Measurements from ENCODE around the gene ATP6V1B1.

The ATP6V1B1 gene

DNA sequence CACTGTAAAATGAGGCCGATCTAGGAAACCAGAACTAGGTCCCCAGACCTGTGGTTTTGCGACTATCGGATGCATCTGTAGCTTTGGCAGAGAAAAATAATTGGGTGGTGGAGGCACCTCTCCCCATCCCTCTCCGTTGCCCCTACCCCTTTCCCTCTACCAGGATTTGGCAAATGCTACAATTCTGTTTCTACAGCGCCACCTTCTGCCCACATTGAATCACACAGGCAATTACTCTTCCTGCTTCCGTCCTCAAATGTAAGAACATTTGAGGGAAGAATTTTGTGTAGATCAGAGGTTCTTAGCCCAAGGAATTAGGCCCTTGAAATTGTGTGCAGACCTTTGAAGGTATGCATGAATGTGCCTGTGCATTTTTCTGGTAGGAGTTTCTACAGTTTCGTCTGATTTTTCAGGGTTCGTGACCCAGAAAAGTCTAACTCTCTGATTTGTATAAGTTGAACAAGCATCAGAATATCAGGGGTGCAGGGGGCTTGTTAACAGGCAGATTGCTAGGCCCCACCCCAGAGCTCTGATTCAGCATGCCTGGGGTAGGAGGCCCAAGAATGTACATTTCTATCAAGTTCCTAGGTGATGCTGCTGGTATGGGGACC, 11.2 kb downstream of the ATP6V1B1 start:
- DNase-seq (ENCODE audit: low read depth) = peak; percentile 71
- TF ChIP-seq, protein P1, sequence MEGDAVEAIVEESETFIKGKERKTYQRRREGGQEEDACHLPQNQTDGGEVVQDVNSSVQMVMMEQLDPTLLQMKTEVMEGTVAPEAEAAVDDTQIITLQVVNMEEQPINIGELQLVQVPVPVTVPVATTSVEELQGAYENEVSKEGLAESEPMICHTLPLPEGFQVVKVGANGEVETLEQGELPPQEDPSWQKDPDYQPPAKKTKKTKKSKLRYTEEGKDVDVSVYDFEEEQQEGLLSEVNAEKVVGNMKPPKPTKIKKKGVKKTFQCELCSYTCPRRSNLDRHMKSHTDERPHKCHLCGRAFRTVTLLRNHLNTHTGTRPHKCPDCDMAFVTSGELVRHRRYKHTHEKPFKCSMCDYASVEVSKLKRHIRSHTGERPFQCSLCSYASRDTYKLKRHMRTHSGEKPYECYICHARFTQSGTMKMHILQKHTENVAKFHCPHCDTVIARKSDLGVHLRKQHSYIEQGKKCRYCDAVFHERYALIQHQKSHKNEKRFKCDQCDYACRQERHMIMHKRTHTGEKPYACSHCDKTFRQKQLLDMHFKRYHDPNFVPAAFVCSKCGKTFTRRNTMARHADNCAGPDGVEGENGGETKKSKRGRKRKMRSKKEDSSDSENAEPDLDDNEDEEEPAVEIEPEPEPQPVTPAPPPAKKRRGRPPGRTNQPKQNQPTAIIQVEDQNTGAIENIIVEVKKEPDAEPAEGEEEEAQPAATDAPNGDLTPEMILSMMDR (IDR thresholded peaks at IDR 0.05; ENCODE audit: insufficient read depth, low read depth, low read length, missing control alignments) = peak; percentile 88
- no peak overlapping the region for H3K4me3 ChIP-seq (ENCODE audit: low read length)

DNA sequence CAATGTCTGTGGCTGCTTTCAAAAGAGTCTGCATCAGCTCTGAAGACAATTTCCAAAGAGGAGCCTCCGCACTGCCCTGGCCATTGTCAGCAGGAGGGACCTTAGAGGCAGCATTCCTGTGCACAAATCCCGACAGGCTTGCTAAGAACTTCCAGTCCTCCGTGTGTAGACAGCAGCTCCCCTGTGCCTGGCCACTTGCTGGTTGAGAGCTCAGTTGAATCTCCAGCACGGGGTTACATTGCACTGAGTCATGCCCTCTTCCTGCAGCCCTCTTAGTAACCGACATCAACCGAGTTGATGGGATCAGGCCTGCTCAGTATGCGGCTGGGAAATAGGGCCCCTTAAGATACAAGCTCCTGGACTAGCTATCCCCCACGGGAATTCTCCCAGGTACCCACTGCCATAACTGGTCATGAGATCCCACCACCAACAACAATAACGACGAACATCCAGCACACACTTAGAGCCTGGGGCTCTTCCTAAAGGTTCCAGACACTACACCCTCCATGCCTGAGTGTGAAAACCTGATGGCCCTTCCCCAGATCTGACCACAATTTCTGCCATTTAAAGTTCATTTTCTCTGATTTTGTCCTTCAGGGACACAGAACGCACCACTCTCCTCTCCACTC, 12.0 kb downstream of the ATP6V1B1 start:
- TF ChIP-seq, protein P1 (IDR thresholded peaks at IDR 0.05; ENCODE audit: insufficient read depth, low read depth, low read length, missing control alignments) = no peak
- peak; percentile 73 for DNase-seq (ENCODE audit: low read depth)
- H3K4me3 ChIP-seq (ENCODE audit: low read length) = no peak overlapping the region

DNA sequence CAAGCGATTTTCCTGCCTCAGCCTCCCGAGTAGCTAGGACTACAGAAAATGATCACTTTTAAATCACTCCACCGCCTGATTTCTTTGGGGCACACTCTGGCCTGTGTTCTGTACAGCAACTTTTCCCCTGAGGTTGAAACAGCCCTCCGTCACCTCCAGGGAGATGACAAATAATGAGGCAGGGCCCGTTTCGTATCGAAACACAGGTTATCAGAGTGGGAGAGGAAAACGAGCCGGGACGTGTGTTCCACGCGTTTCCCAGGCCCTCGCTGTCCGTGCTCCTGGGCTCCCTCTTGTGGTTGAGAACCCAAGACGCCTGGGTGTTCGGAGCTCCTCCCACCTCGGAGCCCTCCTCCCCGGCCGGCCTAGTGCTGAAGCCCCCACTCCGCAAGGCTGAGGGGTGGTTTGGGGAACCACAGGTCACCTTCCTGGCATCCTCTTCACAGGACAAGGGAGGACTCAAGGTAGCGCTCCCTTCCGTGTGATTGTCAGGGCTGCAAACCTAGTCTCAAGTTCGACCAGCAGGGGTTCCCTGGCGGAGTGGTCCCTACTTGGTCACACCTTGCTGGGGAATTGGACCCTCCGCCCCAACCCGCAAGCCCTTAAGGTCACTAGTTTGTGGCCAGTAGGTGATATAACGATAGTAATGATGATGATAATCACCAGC, 12.8 kb downstream of the ATP6V1B1 start:
- peak; percentile 78 for DNase-seq (ENCODE audit: low read depth)
- TF ChIP-seq, protein P1 (IDR thresholded peaks at IDR 0.05; ENCODE audit: insufficient read depth, low read depth, low read length, missing control alignments) = peak; percentile 83
- H3K4me3 ChIP-seq (ENCODE audit: low read length) = peak overlapping the region; percentile 29

DNA sequence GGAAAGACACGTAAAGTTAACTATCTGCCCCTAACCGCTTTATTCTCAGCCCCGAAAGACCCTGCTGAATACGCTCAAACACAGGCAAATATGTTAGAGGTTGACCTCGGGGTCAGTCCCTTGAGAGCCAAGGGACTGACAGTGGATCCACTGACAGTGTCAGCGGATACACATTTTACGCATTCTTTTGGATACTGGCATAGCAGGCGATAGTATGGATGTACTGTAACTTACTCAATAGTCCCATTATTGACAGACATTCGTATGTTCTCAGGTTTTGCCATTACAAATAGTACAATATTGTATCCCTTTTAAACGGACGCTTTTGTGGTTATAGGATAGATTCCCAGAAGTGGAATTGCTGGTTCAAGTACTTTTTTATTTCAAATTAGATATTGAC, 13.4 kb downstream of the ATP6V1B1 start:
- H3K4me3 ChIP-seq (ENCODE audit: low read length) = no peak overlapping the region
- no peak for DNase-seq (ENCODE audit: low read depth)
- TF ChIP-seq, protein P1 (IDR thresholded peaks at IDR 0.05; ENCODE audit: insufficient read depth, low read depth, low read length, missing control alignments) = no peak

DNA sequence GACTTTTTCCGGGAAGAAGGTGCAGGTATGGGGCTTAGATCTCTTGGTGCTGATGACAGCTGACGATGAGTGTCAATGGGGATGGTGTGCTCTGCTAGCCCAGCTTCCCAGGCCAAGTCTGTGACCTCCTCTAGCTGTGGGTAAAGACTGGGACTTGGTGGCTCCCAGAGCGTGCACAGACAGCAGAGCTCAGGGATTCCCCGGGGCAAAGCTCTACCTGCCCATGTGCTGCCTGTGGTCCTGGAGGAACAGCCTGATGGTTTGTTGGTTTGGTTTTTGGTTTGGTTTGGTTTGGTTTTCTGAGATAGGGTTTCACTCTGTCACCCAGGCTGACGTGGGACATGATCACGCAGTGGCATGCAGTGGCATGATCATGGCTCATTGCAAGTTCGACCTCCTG, 19.2 kb downstream of the ATP6V1B1 start:
- TF ChIP-seq, protein P1 (IDR thresholded peaks at IDR 0.05; ENCODE audit: insufficient read depth, low read depth, low read length, missing control alignments) = no peak
- H3K4me3 ChIP-seq (ENCODE audit: low read length) = no peak overlapping the region
- no peak for DNase-seq (ENCODE audit: low read depth)

DNA sequence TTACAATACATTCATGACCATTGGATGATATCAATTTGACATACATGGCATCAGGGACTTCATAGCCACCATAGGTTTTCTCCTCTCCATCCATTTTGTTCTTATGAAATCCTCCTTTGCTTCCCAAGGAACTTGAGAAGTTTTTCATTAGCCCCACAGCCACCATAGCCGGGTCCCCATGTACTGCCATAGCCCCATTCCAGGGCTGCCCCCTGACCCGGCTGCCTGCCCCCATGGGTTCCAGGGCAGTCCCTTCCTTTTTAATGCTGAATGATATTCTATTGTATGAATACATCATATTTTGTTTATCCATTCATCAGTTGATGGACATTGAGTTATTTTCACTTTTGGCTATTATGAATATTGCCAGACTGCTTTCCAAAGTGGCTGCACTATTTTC, 20.4 kb downstream of the ATP6V1B1 start:
- TF ChIP-seq, protein P1 (IDR thresholded peaks at IDR 0.05; ENCODE audit: insufficient read depth, low read depth, low read length, missing control alignments) = no peak
- no peak overlapping the region for H3K4me3 ChIP-seq (ENCODE audit: low read length)
- DNase-seq (ENCODE audit: low read depth) = no peak

Data from epithelial cell of esophagus (primary cell).